Endothelial cell of umbilical vein (primary cell): ENCODE results near the gene TOR4A. TPM values are rescaled to one million over a fixed set of nuclear protein-coding genes. Genes with fewer than 3 reads are reported as not detected.

Source experiments
- BruUV-seq: library from RNA; stranded (reverse); fragments of 400-500 nt; replicated peaks from 2 replicates; lab custom pipeline; 2021; lab: Mats Ljungman, UMichigan
- CTCF ChIA-PET: fragments of 300-600, 350-600 bp; sonication (Branson Sonifier 250); formaldehyde crosslinking; loops from one replicate; lab custom pipeline; 2021; ENCODE audit warnings: antibody characterized with exemption, inconsistent platforms; lab: Charles Lee
- POLR2A ChIA-PET: fragments of 300-600, 350-600 bp; sonication (Branson Sonifier 250); formaldehyde crosslinking; loops from one replicate; lab custom pipeline; 2021; ENCODE audit warnings: antibody characterized with exemption, inconsistent platforms; lab: Charles Lee
- DNase-seq: peaks from one replicate; pipeline ENCODE4 v3.0.0-alpha.2; 2011; ENCODE audit warnings: low read depth, low spot score
- FAIRE-seq: peaks from 2 replicates; lab custom pipeline; 2011; peaks lifted over from hg19 to GRCh38; lab: Jason Lieb, UNC
- H2AFZ ChIP-seq: 2 replicates; pipeline ENCODE4 v1.6.0; 2012; ENCODE audit warnings: low read depth, low read length, control low read depth, inconsistent platforms
- H3K27ac ChIP-seq: 2 replicates; pipeline ENCODE4 v1.5.1; 2011; ENCODE audit warnings: low read depth, mild to moderate bottlenecking, control low read depth, low read length, moderate library complexity; ENCODE audit not compliant: insufficient read depth
- H3K27me3 ChIP-seq, 2 experiments: 2 replicates each; pipeline versions ENCODE4 v1.6.0 to v1.6.1; 2011; ENCODE audit warnings: low read length in 2 of 2, mixed read lengths in 1 of 2; ENCODE audit not compliant: control insufficient read depth in 2 of 2, insufficient read depth in 2 of 2
- H3K36me3 ChIP-seq, 2 experiments: 2 replicates in 1 of 2; 3 replicates in 1 of 2; pipeline ENCODE4 v1.5.1; 2011; ENCODE audit warnings: low read length in 2 of 2, mild to moderate bottlenecking in 1 of 2, moderate library complexity in 1 of 2; ENCODE audit not compliant: control insufficient read depth in 2 of 2, insufficient read depth in 2 of 2; ENCODE audit errors: extremely low read depth in 1 of 2
- H3K4me1 ChIP-seq: 3 replicates; pipeline ENCODE4 v1.5.1; 2011; ENCODE audit warnings: mild to moderate bottlenecking, low read length; ENCODE audit not compliant: control insufficient read depth, insufficient read depth; ENCODE audit errors: extremely low read depth
- H3K4me2 ChIP-seq: 2 replicates; pipeline ENCODE4 v1.6.1; 2011; ENCODE audit warnings: low read length, control low read depth, mixed read lengths; ENCODE audit not compliant: insufficient read depth
- H3K4me3 ChIP-seq, 3 experiments: fragments of 200-600 bp in 1 of 3; sonication (generic), shearing (Covaris generic) in 1 of 3; replicated peaks in 1 of 3; 2 replicates each; pipeline ENCODE4 v1.5.1; 2011 to 2016; ENCODE audit warnings: control low read depth in 3 of 3, low read length in 3 of 3, mild to moderate bottlenecking in 2 of 3, inconsistent platforms in 1 of 3, low read depth in 1 of 3, moderate library complexity in 1 of 3; ENCODE audit not compliant: insufficient read depth in 1 of 3
- H3K79me2 ChIP-seq: 2 replicates; pipeline ENCODE4 v1.6.0; 2012; ENCODE audit warnings: low read length, inconsistent platforms; ENCODE audit not compliant: control insufficient read depth, insufficient read depth
- H3K9ac ChIP-seq: replicated peaks from 2 replicates; pipeline ENCODE3; 2011; ENCODE audit warnings: low read length, control low read depth; ENCODE audit not compliant: insufficient read depth; ENCODE audit errors: extremely low read depth
- H3K9me1 ChIP-seq: replicated peaks from 3 replicates; pipeline ENCODE4 v1.6.0; 2011; ENCODE audit warnings: mild to moderate bottlenecking, low read length; ENCODE audit not compliant: control insufficient read depth, insufficient read depth; ENCODE audit errors: extremely low read depth
- H3K9me3 ChIP-seq: replicated peaks from 2 replicates; pipeline ENCODE4 v1.5.1; 2012; ENCODE audit warnings: low read length, inconsistent platforms; ENCODE audit not compliant: control insufficient read depth, insufficient read depth
- H4K20me1 ChIP-seq: replicated peaks from 2 replicates; pipeline ENCODE3; 2011; ENCODE audit warnings: mild to moderate bottlenecking, low read length; ENCODE audit not compliant: control insufficient read depth, insufficient read depth; ENCODE audit errors: extremely low read depth
- CTCF ChIP-seq, 2 donors: IDR thresholded peaks; 1 replicate in 1 of 2; 2 replicates in 1 of 2; pipeline ENCODE4 v1.5.1; 2011; ENCODE audit warnings: low read length in 2 of 2, mild to moderate bottlenecking in 2 of 2, moderate library complexity in 2 of 2, control low read depth in 1 of 2, inconsistent platforms in 1 of 2, low read depth in 1 of 2; ENCODE audit not compliant: insufficient read depth in 1 of 2; ENCODE audit errors: extremely low read depth in 1 of 2
- EZH2 ChIP-seq: IDR thresholded peaks from 2 replicates; pipeline ENCODE4 v1.6.1; 2012; ENCODE audit warnings: borderline replicate concordance, low read depth, mild to moderate bottlenecking, moderate library complexity, low read length, inconsistent platforms; ENCODE audit not compliant: severe bottlenecking
- FOS ChIP-seq: IDR thresholded peaks from 2 replicates; pipeline ENCODE4 v1.6.1; 2011; ENCODE audit warnings: mild to moderate bottlenecking, low read length, moderate library complexity, borderline replicate concordance; ENCODE audit not compliant: insufficient read depth
- GATA2 ChIP-seq: IDR thresholded peaks from 2 replicates; pipeline ENCODE4 v1.7.0; 2011; ENCODE audit warnings: low read depth, mild to moderate bottlenecking, moderate library complexity, mixed read lengths, low read length; ENCODE audit not compliant: insufficient read length, insufficient read depth
- JUN ChIP-seq: IDR thresholded peaks from 2 replicates; pipeline ENCODE4 v1.6.1; 2011; ENCODE audit warnings: borderline replicate concordance, low read depth; ENCODE audit not compliant: insufficient read length, insufficient read depth
- MAX ChIP-seq: IDR thresholded peaks from 2 replicates; pipeline ENCODE4 v1.6.1; 2011; ENCODE audit not compliant: insufficient read depth, insufficient read length
- MYC ChIP-seq: IDR thresholded peaks from one replicate; pipeline ENCODE4 v1.6.1; 2011; ENCODE audit warnings: mild to moderate bottlenecking, low read depth, low read length
- POLR2A ChIP-seq: IDR thresholded peaks from 2 replicates; pipeline ENCODE4 v1.6.1; 2012; ENCODE audit warnings: low read depth, mild to moderate bottlenecking, control low read depth, low read length
- POLR2AphosphoS5 ChIP-seq: IDR thresholded peaks from 2 replicates; pipeline ENCODE4 v1.6.1; 2012; ENCODE audit warnings: low read depth, mild to moderate bottlenecking, control low read depth, low read length, moderate library complexity; ENCODE audit not compliant: insufficient read depth
- dilution Hi-C: fragments of 300-500 bp; cut with MboI; formaldehyde crosslinking; loops from one replicate; pipeline ENCODE4 v1.15.0; 2019; ENCODE audit warnings: low sequenced_read_pairs; ENCODE audit not compliant: extremely low pct_ligation_motif_present
- intact Hi-C: fragments of 100-400 bp; cut with micrococcal nuclease; formaldehyde crosslinking; loops from one replicate; pipeline ENCODE4 v1.10.0; 2022
- polyA plus RNA-seq, 4 experiments: library from polyadenylated mRNA; depleted of rRNA in 3 of 4; stranded (reverse) in 3 of 4; unstranded in 1 of 4; fragments of >200 nt; gene quantifications; 2 replicates each; pipeline versions ENCODE4 v1.2.1 to v1.2.3, GENCODE V29; 2011 to 2012; ENCODE audit warnings: missing spikeins in 1 of 4
- total RNA-seq: library from RNA; stranded (reverse); gene quantifications from 2 replicates; pipeline ENCODE4 v1.2.3, GENCODE V29; 2021

The TOR4A gene
- total and polyA plus RNA-seq, 2 donors (not counting 3 experiments of a cell fraction or from before 2014, with no cell fraction given), result 32.4 to 48.0 TPM

GRCh38 chr9:137319739-137320551 lies 42.4 kb downstream of the TOR4A start:
- Histone ChIP-seq H3K4me1 (peaks cover 27% of the 10 kb centered on the region), H3K36me3 (no peaks in the 10 kb centered on the region), H3K9me1 (no peaks in the 10 kb centered on the region), H3K79me2 (no peaks in the 10 kb centered on the region), H3K27ac (peak overlapping the region; percentile 83), H3K9me3 (no peaks in the 10 kb centered on the region), H3K4me2 (no peak overlapping the region), H3K9ac (no peak overlapping the region), H2AFZ (no peak overlapping the region), H3K4me3 (no peak overlapping the region), H3K27me3 (no peaks in the 10 kb centered on the region), H4K20me1 (no peaks in the 10 kb centered on the region)
- no peak for FAIRE-seq
- dilution Hi-C loops (no loop called here), intact Hi-C loops (loop anchor here (1.0 kb wide), 3 partner anchors 15 to 33 kb away; no protein-coding TSS in a partner anchor)
- BruUV-seq, result no TSS peak
- ChIA-PET CTCF (interaction anchor here (0.7 to 3.2 kb wide), 14 partner anchors 10 to 215 kb away, joined by 3 to 33 read pairs (median 4); partner anchors contain the start of gene NRARP), POLR2A (interaction anchor here (0.8 to 1.4 kb wide), 4 partner anchors 14 to 19 kb away, joined by 3 to 6 read pairs (median 5); partner anchors contain the start of gene NRARP)
- TF ChIP-seq EZH2 (no peak), CTCF (IDR thresholded peaks at IDR 0.05; ENCODE audit: extremely low read depth in 1 of 2, insufficient read depth in 1 of 2, low read depth in 1 of 2, low read length in 2 of 2) (no peak), JUN (no peak), POLR2AphosphoS5 (no peak), GATA2 (no peak), POLR2A (no peak), FOS (no peak), MAX (no peak), MYC (no peak)
- no peak for DNase-seq
